Left renal pelvis (tissue), 4 donors: ENCODE results near the gene KCNE5. TPM values are rescaled to one million over a fixed set of nuclear protein-coding genes. Genes with fewer than 3 reads are reported as not detected.
"Not testable (repeated sequence)": the region's sequence is repeated elsewhere in the genome, so short reads cannot be mapped to it uniquely, and the experiment has no call there.

Source experiments
- DNase-seq, 4 donors: peaks; one replicate each; pipeline ENCODE4 v3.0.0-alpha.2; 2013; ENCODE audit warnings: low read depth in 4 of 4, low spot score in 3 of 4
- polyA plus RNA-seq, 4 donors: library from polyadenylated mRNA; unstranded; fragments of 120-200 nt; gene quantifications; one replicate each; pipeline ENCODE4 v1.2.1, GENCODE V29; 2013; ENCODE audit not compliant: insufficient read length in 4 of 4

The KCNE5 gene
- polyA plus RNA-seq, 4 donors, result 2.8 to 4.8 (median 3.8) TPM

DNA sequence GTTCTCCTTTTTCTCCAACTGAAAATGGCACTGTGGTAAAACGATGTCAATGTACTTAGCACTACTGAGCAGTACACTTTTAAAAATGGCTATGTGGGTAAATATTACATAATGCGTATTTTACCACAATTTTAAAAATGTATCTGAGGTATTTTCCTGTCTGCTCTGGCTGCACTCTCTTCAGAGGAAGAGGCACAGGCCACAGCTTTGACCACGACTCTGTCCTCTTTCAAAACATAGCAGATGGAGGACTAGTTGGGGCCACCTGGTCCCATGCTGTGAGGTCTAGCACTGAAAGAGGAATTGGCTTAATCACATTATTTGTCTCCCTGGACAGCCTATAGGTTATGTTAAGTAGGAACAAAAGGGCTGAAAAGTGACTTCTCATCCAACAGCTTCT is 5.2 kb downstream of the KCNE5 start:
- DNase-seq, result no peak

GRCh38 chrX:109614951-109615350 is 10.0 kb downstream of the KCNE5 start:
- DNase-seq, result no peak

DNA sequence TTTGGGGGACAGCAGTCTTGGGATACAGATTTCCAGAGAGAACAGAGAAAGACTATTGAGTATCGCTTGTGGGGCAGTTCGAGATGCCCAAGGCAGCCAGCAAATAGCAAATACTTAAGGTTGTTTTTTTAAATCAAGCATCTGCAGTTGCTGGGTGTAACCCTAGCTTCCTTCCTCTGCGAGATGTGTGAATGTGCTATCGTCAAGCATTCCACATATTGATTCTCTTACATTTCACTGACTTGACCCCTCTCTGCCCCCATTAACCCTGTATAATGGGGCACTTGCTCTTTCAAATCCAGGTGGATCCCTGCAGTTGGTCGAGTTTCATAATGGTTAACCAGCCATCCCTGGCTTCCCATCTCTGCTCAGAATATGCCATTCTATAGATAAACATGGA is 23.5 kb downstream of the KCNE5 start:
- DNase-seq, result no peak

- no peak for DNase-seq
Measured at GRCh38 chrX:109600237-109600651, 24.7 kb downstream of the KCNE5 start.

DNA sequence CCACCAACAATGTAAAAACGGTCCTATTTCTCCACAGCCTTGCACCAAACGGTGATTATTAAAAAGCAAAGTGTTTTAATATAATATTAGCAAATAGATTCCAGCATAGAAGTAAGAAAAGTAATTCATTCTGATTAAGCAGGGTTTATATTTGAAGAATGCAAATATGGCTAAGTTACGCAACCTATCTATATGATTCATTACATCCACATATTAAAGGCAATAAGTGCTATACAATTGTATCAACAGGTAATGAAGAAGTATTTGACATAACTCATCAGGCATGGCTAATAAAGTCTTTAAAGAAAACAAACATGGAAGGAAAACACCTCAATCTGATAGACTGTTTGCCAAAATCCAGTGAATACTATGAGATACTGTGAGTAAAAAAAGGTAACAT is 29.0 kb downstream of the KCNE5 start:
- no peak for DNase-seq

DNA sequence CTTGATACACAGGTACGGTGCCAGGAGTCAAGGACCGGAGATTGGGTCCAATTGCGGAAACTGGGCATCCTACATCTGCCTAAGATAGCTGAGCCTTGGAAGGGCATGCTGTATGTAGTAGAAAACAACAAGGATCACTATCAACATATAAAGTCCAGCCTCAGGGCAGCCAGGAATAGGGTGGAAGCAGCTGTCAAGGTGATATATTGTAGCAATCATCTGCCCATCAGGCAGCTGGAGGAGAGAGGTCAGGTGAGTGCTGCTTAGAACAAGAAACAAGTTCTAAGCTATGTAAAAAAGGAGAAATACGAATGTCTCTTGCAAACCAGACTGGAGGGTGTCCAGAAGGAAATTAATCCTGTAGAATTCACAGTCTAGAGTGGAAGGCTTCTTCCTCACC is 34.8 kb downstream of the KCNE5 start:
- no peak for DNase-seq

DNA sequence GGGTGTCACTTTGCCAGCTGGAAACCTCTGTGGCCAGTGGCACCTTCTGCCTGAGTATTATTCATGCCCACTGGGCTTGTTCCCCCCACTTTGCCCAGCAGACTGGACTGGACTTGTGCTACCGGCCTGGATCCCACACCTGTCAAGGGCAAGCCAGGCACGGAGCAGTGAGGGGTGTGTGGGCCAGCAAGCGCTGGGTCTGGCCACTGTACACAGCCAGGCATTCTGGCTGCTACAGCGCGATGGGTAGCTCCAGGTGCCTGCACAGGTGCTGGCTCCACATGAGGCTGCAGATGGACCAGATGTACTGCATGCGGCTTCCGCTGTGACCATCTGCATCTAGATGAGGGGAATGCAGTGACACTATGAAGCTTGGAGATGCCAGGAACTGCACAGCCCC is 39.5 kb downstream of the KCNE5 start:
- DNase-seq, result no peak

DNA sequence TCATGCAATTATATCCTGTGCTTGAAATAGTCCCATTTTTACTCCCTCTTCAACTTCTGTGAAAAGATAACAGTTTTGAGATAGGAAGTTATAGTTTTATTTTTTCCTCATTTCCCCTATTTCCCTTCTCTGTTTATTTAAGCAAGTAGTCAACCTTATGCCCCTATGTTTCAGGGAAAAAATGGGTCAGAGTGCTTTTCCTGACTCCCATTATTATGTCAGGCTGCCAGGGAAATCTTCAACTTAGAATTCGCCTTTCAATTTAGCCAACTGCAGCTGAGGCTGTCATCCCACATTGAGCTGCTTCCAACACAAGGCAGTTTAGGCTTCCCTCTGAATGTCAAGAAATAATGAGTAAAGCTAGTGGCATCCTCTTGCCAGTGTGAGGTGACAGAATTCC is 46.1 kb downstream of the KCNE5 start:
- DNase-seq, result no peak

GRCh38 chrX:109577055-109577454 is 47.9 kb downstream of the KCNE5 start:
- no peak for DNase-seq

DNA sequence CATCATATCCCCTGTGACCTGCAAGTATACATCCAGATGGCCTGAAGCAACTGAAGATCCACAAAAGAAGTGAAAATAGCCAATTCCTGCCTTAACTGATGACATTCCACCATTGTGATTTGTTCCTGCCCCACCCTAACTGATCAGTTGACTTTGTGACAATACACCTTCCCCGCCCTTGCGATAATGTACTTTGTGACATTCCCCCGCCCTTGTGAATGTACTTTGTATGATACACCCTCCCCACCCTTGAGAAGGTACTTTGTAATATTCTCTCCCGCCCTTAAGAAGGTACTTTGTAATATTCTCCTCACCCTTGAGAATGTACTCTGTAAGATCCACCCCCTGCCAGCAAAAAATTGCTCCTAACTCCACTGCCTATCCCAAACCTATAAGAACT is 48.9 kb downstream of the KCNE5 start:
- DNase-seq, result not testable (repeated sequence)

Other genes with a start within 250 kb of the KCNE5 start
- under 1 TPM in 1 of 4 donors, not detected in 3; 0.04 TPM for gene GUCY2F, start 143.1 kb downstream of the KCNE5 start, polyA plus RNA-seq
- gene NXT2, start 88.3 kb downstream of the KCNE5 start, polyA plus RNA-seq, result 10 to 100 TPM; 16.0 to 25.8 (median 18.3) TPM
- 10 to 100 TPM; 16.5 to 71.9 (median 51.5) TPM for gene ACSL4, start 108.1 kb upstream of the KCNE5 start, polyA plus RNA-seq